Limb (tissue), 2 donors: Measurements from ENCODE around the gene NDUFC2.
"Not testable (repeated sequence)": the region's sequence is repeated elsewhere in the genome, so short reads cannot be mapped to it uniquely, and the experiment has no call there.

Source experiments
- DNase-seq, 2 donors: peaks; one replicate each; pipeline ENCODE4 v3.0.0-alpha.2; 2016; ENCODE audit errors: extremely low spot score in 2 of 2

The NDUFC2 gene

DNA sequence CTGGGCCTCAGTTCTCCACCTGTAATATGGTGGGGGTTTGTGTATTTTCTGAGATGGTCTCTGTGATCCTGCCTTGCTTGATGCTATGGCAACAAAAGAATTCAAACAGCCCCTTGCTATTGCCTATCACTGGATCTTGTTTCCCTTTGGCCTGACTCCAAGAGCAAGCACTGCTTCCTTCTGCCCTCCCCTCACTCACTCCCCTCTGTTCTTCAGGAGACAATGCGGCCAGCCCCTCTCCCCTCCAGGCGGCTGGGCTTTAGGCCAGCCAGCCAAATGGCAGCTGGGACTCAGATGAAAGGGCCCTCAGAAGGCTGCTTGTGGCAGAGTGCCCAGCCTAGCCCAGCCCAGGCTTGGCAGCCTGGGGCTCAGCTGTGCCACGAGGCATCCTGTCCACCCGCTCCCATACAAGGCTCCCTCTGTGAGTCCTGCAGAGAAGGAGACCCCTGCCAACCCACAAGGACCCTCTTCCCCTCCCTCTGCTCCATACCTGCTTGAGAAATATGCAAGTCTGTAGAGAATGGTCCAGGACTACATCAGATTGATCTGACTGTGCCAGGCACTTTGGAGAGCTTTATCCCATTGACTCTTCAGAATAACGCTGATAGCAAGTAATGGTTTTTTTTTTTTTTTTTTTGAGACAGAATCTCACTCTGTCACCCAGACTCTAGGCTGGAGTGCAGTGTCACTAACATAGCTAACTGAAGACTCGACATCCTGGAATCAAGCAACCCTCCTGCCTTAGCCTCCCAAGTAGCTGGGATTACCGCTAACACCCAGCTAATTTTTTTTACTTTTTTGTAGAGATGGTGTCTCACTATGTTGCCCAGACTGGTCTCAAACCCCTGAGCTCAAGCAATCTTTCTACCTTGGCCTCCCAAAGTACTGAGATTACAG is 49.0 kb downstream of the NDUFC2 start:
- DNase-seq, result peak; percentile 92 to 95

DNA sequence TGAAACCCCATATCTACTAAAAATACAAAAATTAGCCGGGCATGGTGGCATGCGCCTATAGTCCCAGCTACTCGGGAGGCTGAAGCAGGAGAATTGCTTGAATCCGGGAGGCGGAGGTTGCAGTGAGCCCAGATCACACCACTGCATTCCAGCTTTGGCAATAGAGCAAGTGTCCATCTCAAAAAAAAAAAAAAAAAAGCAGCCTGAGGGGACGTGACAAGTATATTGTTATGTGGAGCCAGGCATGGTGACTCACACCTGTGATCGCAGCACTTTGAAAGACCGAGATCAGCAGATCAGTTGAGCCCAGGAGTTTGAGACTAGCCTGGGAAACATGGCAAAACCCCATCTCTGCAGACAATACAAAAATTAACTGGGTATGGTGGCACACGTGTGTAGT is 51.2 kb downstream of the NDUFC2 start:
- not testable (repeated sequence) for DNase-seq

DNA sequence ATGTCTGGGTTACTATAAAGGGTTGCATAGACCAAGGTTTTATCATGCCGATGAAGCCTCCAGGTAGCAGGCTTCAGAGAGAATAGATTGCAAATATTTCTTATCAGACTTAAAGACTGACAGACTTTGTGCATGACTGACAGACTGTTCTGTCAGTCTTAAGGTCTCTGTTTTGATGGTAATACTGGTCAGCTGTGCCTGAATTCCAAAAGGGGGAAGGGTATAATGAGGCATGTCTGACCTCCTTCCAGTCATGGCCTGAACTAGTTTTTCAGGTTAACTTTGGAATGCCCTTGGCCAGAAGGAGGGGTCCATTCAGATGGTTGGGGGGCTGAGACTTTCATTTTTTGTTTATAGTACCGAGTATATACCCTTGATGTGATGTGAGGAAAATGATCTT is 51.9 kb downstream of the NDUFC2 start:
- DNase-seq, result no peak

DNA sequence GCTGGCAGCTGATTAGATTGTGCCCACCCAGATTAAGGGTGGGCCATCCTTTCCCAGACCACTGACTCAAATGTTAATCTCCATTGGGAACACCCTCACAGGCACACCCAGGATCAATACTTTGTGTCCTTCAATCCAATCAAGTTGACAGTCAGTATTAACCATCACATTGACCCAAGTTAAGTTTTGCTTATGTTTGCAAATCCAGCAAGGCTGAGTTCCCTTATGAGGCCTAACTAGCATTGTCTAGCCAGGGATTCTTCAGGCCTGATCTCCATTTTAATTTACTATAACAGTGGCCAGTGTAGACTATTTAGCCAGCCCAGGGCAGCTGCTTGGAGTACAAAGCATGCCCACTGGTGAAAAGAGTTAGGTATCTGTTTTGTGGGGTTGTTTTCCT is 54.3 kb downstream of the NDUFC2 start:
- DNase-seq, result no peak

DNA sequence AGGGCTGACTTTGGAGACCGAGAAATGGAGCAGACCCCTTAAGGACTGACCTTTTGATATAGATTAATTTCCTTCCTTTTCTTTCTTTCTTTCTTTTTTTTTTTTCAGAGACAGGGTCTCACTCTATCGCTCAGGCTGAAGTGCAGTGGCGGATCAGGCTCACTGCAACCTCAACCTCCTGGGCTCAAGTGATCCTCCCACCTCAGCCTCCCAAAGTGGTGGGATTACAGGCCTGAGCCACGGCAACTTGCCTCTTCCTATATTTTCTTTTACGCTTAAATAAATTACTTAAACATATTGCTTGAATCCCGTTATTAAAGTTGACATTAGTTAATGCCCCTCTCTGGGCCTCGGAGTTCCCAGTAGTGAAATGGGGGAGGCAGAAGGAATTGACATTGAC is 56.2 kb downstream of the NDUFC2 start:
- no peak for DNase-seq

DNA sequence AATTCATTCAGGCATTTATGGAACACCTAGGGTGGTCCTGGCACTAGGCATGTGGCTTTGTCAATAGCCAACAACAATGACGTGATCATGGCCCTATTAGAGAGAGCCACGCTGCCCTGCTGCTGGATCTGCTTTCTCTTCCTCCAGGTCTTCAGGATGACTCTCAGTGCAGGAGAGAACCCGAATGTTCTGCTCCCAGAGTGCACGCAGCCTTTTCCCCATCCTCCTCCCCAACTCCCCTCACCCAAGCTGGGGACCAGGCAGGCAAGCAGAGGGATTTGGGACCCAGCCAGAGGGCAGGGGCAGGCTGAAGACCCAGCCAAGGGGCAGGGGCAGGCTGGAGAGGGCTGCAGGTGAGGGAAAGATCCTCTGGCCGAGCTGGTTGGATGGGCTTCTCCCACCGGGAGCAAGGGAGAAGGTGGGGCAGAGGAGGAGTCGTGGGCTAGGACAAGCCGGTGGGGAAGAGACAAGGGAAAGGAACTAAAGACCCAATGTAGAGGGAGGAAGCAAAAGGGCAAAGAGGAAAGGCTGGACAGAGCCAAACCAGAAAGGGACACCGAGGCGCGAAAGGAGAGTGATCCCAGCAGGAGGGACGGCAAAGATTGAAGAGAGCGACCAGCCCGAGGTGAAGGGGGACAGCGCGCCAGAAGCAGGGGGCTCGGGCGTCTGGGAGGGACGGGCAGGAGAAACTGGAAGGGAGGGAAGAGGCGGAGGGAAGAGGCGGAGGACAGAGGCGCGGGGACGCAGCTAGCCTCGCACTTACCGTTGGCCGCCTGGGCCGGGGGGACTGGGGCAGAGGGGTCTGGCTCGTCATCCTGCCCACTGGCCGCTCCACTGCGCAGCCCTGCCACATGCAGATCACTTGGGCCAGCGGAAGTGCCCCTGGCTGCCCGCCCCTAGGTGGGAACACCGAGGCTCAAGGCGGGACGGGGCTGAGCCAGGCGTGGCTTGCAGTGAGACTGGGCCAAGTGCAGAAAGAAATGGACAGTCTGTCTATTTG is 57.0 kb downstream of the NDUFC2 start, which contains the start of gene KCTD14:
Gene KCTD14, minus strand, starts transcription at position 880 of the 1,000 bp plus-strand sequence. Its CDS starts 27 bp downstream, at position 853.
- peak in 1 of 2 donors; percentile 62 for DNase-seq

DNA sequence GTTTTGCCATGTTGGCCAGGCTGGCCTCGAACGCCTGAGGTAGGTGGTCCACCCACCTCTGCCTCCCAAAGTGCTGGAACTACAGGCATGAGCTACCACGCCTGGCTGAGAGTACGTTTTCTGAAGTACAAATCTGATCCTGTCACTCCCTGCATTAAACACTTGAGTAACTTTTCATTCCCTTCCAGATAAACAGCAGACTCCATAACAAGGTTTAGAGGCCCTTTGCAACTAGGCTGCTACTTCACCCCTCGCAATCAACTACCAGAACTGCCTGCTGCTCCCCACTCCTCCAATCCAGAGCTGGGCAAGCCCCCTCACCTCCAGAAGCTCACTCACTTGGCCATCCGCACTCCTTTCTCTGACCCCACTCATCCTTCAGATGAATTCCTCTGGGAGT is 58.1 kb downstream of the NDUFC2 start:
- DNase-seq, result no peak

DNA sequence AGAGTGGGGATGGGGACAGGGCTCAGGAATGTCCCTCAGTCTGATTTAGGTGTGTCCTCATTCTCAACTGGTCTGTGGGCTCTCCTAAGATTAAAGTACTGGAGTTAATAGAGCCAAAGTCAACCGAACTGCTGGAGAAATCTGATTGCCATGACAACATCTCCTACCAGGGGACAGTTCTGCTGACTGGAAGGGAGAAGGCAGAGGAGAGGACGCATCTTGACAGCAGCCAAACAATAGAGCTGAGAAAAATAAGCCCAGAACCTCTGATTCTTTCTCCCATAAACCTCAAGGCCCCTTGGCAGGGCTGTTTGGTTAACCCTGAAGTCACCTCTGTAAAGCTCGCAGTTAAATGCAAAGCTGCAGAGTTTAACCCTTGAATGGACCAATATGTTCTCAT is 59.4 kb downstream of the NDUFC2 start:
- DNase-seq, result no peak

DNA sequence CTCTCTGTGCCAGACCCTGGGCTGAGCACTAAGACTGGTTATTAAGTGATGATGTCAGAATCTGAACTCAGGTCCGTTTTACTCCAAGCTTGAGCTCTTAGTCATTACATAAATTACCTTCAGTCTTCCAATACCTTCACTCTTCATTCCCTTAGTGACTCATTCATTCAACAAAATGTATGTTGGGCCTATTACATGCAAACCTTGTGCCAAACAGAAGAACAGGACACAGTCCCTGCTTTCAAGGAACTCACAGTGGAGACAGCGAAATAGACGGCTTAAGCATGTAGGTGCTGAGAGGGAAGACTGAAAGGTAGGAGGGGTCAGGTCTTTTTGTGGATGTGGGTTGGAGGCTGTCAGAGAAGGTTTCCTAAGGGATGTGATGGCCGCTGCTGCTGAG is 59.9 kb downstream of the NDUFC2 start:
- no peak for DNase-seq
